ENCODE data around the gene NT5DC3.

- TF ChIP-seq EZH2phosphoT487 (IDR thresholded peaks at IDR 0.05; ENCODE audit: borderline replicate concordance) (no peak), CTCF (conservative IDR thresholded peaks at IDR 0.05; ENCODE audit: low read length) (no peak)
Observed at GRCh38 chr12:103848917-103849491, 8.0 kb upstream of the NT5DC3 start.

Data from Loucy (cell line).